ENCODE data around the gene BBOX1.
"Not testable (repeated sequence)": the region's sequence is repeated elsewhere in the genome, so short reads cannot be mapped to it uniquely, and the experiment has no call there.

Gene BBOX1

DNA sequence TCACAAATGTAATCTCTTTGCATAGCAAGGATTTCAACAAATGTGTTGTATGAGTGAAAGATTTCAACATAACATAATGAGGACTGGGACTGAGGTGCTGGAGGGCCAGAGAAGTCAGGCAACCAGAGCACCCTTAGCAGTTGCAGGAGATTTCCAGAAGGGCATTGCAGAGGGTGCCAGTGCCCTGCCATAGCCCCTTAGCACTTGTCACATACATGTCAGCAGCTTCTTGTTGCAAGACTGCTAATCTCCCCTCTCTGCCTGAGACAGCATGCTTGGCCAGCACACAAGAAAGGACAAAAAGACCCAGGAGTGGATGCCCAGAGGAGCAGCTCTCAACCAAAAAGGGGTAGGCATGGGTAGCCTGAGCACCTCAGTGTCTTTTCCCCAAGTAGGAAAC lies 43.2 kb downstream of the BBOX1 start:
- no peak for DNase-seq (ENCODE audit: low read depth in 2 of 2)

DNA sequence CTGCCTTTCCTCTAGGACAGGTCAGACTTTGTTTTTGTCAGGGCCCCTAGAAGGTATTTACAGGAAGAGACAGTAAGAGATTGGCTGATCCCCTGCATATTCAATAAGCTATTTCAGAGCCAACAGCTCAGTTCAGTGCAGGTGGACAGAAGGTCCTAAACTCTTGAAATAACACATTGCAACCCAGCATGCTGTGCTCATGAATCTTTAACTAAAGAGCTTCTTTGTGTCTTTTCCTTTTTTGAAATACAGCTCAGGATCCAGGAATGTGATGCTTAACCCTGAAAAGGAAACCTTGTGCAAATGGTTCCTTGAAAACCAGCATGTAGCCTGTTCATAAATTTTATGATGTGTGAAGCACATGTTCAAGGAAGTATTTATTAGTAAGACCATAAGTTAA lies 43.9 kb downstream of the BBOX1 start:
- DNase-seq (ENCODE audit: low read depth in 2 of 2), result peak; percentile 84 to 86

DNA sequence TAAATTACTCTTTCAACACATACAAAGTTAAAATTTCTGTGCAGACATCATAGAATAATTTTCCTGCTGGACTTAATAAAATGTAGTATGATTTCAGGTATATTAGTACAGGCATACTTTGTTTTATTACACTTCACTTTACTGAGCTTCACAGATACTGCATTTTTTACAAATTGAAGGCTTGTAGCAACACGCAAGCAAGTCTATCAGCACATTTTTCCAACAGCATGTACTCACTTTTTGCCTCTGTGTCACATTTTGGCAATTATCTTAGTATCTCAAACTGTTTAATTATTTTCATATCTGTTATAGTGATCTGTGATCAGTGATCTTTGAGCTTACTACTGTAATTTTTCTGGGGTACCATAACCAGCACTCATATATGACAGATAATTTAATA lies 44.5 kb downstream of the BBOX1 start:
- DNase-seq (ENCODE audit: low read depth in 2 of 2), result no peak

DNA sequence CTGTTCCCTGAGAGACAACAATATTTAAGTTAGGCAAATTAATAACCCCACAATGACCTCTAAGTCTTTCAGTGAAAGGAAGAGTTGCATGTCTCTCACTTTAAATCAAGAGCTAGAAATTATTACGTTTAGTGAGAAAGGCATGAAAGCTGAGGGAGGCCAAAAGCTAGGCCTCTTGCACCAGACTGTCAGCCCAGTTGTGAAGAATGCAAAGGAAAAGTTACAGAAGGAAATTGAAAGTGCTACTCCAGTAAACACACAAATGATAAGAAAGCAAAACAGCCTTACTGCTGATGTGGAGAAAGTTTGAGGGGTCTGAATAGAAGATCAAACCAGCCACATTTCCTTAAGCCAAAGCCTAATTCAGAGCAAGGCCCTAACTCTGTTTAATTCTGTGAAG lies 45.0 kb downstream of the BBOX1 start:
- no peak for DNase-seq (ENCODE audit: low read depth in 2 of 2)

DNA sequence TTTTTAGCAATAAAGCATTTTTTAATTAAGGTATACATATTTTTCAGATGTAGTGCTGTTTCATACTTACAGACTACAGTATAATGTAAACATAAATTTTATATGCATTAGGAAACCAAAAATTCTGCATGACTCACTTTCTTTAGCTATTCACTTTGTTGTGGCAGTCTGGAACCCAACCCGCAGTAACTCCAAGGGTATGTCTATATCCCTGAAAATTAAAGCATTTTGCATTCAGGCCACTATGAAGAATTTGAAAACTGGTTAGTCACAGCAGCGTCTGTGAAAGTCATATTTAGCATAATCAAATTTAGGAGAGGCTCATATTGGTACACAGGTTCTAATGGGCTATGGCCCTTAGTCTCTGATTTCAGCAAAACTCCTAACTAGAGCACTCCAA lies 46.8 kb downstream of the BBOX1 start:
- DNase-seq (ENCODE audit: low read depth in 2 of 2), result peak; percentile 68 to 73

DNA sequence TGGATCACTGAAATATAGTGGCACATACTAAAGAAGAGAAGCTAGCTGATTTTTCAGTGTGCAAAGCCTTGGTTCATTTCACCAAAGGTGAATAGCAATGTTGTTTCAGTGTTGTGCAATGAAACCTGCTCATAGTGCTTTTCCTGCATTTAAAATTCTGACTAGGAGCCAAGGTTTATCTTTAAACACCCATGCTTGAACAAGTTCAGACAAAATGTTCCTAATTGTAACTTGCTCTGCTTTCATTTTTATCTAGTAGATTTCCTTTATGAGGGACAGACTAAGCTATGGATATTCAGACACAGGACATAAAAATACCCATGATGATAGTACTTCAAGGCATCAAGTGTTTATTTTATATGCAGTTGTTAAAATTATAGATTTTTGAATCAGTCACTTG lies 47.7 kb downstream of the BBOX1 start:
- no peak for DNase-seq (ENCODE audit: low read depth in 2 of 2)

DNA sequence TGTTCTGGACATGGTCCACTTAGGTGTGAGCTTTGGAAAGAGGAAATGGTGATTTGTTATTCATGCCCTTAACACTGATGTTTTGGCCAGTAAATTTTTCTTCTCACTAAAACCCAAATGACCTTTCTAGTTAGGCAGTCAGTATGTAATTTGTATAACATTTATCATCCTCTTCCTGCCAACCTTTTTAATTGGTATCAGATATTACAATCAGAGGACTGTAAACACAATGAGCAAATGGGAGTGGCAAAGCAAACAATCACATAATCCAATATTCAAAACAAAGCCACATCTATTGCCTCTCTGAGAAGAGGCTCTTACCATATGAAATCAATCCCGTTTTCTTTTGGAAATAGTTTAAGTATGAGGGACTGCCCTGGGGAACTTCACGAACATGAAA lies 49.1 kb downstream of the BBOX1 start:
- no peak for DNase-seq (ENCODE audit: low read depth in 2 of 2)

DNA sequence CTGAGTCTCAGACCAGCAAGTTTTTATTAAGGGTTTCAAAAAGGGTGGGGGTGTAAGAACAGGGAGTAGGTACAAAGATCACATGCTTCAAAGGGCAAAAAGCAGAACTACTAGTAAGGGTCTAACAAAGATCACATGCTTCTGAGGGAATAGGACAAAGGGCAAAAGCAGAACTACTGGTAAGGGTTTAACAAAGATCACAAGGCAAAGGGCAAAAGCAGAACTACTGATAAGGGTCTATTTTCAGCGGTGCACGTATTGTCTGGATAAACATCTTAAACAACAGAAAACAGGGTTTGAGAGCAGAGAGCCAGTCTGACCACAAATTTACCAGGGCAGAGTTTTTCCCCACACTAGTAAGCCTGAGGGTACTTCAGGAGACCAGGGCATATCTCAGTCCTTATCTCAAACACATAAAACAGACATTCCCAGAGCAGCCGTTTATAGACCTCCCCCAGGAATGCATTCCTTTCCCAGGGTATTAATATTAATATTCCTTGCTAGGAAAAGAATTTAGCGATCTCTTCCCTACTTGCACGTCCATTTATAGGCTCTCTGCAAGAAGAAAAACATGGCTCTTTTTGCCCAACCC lies 49.8 kb downstream of the BBOX1 start:
- not testable (repeated sequence) for DNase-seq (ENCODE audit: low read depth in 2 of 2)

DNA sequence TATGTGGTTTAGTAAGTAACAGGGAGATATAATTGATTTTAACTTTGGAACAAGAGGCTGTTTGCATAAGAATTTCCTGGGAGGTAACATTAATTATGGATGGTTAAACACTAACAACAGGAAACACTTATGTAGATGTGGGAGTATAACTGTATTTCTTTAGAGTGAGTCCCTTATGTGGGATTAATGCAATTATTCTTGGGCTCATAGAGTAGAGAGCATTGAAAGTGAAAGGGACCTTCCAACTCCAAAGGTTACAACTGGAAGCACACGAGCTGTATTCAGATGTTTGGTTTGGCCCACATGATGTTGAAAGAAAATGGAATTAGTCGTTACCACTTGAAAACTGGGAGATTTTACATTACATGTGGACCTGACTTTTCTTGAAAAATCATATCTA lies 53.5 kb downstream of the BBOX1 start:
- DNase-seq (ENCODE audit: low read depth in 2 of 2), result no peak

DNA sequence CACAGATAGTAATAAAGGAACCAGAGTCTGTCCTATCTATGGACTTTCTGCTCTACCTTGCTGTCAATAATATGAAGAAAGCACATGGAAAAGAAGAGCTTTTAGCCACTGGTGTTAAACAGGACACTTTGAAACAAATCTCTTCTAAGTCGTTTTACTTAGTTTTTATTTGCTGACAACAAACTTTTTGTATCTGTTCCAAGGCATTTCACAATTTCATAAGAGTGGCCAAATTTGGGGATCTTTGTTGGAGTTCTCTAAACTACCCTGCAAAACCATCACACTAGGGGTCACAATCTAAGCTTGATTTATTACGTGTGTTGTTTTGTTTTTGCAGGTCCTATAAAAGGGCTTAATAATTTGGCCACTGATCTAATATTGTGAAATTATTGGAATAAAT lies 54.4 kb downstream of the BBOX1 start:
- DNase-seq (ENCODE audit: low read depth in 2 of 2), result no peak

DNA sequence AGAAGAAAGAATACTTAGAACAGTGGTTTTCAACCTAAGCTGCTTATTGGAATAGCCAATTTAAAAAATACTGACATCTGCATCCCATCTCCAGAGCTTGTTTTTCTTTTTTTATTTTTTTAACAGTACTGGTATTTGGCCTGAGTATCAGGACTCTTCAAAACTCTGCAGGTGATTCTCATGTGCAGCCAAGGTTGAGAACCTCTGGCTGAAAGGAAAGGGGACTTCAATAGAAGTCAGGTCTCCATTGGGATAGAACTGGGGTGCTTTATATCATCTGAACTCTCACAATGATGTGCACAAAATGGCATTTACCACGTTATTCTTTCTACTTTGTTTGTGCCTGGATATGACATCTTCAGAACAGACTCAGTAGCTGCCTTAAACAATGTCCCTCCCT lies 55.3 kb downstream of the BBOX1 start:
- DNase-seq (ENCODE audit: low read depth in 2 of 2), result no peak

DNA sequence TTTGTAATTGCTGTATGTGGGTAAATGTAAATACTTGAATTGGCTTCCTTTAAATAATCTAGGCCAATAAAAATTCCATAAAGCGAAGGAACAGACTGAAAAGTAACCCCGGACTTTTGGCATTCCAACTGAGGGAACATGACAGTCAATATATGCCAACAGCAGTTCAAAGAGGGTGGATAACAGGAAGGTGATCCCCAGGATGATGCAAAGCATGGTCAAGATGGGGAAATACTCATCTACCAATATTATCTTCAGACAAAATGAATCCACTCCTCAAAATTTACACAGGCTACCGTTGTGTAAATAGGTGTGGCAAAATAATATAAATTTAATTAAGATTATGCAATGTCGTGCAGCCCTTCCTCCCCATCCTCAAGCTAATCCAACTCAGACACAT lies 56.9 kb downstream of the BBOX1 start:
- DNase-seq (ENCODE audit: low read depth in 2 of 2), result no peak

DNA sequence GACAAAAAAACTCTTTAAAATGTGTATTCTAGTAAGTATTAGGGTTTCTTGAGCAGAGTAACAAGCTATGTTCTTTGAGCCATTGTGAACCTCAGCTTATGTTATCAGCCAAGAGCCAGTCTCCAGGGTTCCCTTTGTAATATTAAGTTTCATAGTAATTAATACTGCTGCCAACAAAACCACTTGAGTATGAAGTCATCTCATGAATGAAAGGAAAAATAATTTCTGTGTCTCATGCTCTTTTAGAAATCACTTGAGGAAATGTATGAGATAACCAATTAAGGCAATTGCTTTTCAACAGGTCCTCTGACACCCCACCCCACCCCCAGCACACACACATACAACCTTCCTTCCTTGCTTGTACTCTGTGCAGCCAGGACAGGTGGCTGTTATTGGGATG lies 59.9 kb downstream of the BBOX1 start:
- no peak for DNase-seq (ENCODE audit: low read depth in 2 of 2)

DNA sequence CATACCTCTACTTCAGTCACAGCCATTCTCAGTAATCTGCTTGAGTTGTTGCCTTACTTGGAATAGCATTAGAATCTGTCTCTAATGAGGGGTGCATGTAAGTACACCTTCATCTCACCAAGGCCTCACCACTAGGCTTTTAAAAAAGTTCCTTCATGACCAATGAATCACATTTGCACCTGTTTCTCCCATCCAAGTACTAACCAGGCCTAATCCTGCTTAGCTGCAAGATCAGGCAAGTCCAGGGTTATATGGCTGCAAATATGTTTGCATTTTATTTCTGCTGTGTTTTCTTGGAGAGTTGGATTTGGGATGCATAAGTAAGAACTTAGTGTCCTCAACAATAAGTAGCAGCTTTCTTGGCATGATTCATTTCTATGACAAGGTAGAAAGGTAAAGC lies 66.9 kb downstream of the BBOX1 start:
- DNase-seq (ENCODE audit: low read depth in 2 of 2), result no peak

DNA sequence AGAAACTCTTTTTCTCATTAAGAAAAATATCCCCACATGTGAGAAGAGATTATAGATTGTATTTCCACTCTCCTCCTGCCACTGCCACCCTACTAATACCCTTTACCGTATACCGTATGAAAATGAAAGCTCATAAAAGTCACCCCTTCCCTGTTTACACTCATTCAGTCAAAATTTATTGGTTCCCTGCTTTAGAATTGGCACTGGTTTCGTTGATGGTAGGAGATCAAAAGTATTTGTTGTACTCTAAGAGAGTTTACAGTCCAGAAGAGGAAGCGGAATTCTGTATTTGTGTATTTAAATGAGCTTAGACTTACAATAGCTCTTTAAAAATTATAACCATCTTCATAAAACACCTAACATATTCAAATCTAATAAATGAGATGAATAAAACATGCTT lies 68.2 kb downstream of the BBOX1 start:
- no peak for DNase-seq (ENCODE audit: low read depth in 2 of 2)

DNA sequence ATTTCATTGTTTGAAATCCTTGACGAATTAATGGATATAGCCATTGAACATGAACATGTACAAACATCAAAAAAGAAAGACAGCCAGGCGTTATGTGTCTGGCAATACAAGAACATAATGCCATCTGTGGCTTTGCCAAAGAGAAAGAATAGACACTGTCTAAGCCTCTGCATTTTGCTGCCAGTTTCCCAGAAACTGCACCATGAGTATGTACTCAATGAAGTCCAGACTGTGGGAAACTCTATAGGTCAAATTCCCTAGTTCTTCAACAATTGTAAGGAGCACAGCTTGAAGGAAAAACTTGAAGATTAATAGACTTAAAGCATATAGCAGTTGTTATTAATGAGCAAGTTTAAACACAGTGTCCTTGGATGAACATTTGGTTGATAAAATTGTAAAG lies 71.3 kb downstream of the BBOX1 start:
- DNase-seq (ENCODE audit: low read depth in 2 of 2), result no peak

DNA sequence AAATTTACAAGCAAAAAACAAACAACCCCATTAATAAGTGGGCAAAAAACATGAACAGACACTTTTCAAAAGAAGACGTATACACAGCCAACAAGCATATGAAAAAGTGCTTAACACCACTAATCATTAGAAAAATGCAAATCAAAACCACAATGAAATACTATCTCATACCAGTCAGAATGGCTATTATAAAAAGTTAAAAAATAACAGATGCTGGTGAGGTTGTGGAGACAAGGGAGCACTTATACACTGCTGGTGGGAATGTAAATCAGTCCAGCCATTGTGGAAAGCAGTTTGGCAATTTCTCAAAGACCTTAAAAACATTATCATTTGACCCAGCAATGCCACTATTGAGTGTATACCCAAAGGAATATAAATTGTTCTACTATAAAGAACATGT lies 72.3 kb downstream of the BBOX1 start:
- DNase-seq (ENCODE audit: low read depth in 2 of 2), result no peak

DNA sequence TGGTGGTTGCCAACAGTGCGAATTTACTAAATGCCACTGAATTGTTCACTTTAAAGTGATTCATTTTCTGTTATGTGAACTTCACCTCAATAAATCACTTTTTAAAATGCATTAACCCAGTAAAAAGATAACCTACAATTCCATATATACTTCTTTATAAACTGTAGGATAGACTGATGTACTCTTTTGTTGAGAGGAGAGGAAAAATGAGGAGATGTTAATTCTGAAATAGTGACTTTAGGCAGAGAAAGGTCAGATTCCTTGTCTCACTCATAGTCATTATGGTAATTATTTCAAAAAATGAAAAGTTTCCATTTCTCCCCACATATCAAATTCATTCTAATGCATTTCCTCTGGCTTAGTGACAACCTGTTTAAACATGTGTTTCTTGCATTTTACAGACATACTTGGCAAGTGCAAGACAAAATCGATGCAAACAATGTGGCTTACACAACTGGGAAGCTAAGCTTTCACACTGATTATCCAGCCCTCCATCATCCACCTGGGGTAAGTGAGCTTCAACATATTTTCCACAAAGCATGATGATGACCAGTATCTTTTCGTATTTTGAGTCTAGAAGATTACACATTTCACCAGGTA lies 74.5 kb downstream of the BBOX1 start:
- DNase-seq (ENCODE audit: low read depth in 2 of 2), result no peak

DNA sequence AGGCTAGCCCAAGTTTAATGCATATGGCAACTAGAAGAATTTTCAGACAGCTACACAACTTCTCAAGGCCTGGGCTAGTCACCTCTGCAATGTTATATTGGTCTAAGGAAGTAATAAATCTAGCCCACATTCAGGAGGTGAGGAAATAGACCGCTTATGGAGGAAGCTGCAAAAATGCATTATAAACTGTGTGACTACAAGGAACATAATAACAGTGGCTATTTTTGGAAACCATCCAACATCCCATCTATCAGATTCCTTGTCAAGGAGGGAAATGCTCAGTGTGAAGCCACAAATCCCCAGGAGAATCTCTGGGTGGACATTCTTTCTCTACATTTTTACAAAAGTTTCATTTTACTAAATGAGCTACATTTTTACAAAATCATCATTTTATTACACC lies 76.1 kb downstream of the BBOX1 start:
- DNase-seq (ENCODE audit: low read depth in 2 of 2), result peak; percentile 96 to 97

DNA sequence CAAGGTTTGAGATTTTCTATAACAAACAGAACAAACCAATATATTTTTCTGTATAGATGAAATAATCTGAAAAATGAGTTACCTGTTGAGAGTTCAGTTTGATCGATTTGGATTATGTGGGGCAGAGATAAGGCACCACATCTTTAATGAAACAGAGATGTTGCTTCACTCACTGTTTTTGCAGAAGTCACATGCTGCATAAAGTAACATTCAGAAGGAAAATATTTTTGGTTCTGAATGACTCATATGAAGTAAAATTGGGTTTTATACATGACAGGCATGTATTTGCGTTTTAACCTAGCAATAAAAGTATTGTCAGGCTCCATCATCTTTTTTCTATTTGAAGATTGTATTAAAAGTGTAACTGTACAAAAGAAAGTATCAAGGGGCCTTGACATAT lies 77.8 kb downstream of the BBOX1 start:
- DNase-seq (ENCODE audit: low read depth in 2 of 2), result no peak

DNA sequence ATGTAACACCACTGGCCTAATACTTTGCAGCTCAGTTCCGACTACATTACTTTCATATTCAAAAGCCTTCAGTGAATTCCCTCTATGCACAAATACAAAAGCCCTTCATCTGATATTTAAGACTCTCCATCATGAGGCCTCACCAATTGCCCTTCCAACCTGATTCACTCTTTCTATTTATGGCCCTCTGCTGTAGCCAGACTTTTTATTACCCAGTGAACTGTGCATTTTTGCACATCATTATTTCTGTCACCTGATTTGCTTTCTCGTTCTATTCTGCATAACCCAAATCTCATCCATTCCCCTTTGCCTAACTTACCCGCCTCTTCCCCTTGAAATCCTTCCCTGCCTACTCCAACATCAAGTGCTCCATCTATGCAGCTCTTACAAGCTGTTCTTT lies 78.3 kb downstream of the BBOX1 start:
- DNase-seq (ENCODE audit: low read depth in 2 of 2), result no peak

DNA sequence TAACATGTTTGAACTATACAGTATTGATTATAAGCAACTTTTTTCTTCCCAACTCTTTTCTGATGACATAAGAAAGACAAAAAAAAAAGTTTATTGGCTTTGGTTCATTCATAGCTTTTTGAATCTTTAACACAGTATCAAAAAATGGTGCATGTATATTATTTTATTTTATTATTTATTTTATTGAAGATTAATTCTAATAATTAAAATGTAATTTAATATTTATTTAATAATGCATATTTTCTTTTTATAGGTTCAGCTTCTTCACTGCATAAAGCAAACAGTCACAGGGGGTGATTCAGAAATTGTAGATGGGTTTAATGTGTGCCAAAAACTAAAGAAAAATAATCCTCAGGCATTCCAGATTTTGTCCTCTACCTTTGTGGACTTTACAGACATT lies 78.8 kb downstream of the BBOX1 start:
- DNase-seq (ENCODE audit: low read depth in 2 of 2), result no peak

DNA sequence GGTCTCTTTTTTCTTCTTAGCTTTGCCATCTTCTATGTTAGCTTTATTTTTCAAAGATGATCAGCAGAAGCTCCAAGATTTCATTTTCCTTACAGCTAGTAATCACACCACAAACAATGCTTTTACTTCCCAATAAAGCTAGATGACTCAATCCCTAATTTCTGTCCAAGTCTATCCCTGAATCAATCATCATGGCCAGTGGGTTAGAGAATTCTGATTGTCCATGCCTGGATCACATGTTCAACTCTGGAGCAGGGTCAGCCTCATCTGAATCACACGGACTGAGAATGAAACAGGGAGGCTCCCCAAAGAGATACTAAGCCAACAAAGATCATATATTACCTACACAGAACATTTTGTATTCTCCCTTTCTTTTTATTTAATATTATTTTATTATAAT lies 79.6 kb downstream of the BBOX1 start:
- no peak for DNase-seq (ENCODE audit: low read depth in 2 of 2)

DNA sequence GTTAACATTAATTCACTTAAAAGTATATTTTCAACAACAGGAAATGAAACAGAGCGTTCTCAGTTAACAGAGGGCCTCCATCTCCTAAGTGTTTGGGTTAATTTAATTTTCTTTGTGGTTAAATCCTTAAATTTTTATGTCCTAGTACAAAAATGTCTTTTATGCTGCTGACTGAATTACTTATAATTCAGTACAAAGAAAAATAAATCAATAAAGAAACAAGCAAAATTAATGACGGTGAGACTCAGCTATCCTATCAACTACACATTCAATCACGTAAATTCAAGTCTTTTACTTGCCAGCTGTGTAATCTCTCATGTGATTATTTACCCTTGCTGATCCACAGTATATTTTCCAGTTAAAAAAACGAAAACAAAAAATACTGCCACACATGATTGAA lies 81.4 kb downstream of the BBOX1 start:
- DNase-seq (ENCODE audit: low read depth in 2 of 2), result no peak
